ENCODE data around the gene RTEL1.

RTEL1 gene

DNA sequence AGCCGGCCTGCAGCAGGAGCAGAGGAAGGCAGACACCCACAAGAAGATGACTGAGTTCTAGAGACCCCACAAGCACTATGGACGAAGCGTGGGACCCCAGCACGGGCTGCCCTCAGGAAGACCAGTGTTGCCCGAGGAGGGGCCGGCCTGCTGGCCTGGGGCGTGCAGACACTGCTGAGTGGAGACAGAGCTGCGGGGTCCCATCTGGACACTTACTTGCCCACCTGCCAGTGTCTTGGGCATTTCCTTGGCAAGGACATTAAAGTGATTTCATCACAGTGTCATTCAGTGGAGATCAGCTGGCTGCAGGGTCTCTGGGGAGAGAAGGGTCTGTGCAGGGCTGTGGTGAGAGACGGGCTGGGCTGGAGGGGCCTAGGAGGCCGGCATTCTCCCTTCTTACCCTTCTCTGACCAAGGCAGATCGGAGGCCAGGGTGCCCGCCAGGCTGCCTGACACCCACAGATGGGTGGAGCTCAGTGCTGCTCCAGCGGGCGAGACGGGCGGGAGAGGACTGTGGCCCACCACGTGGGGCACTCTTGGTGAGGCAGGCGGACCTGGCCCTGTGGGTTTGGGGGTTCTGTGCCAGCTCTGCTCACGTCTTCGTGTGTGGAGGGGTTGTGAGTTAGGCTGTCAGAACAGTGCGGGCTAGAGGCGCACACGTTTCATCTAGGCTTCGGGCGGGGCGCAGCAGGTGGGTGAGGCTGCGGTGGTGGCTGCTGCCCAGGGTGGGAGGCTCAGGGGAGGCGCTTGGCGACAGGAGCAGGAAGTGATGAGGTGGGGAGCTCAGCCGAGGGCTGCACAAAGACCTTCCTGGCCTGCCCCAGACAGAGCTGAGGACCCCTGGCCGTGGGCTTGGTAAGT, 78.0 kb downstream of the RTEL1 start, which contains the start of gene LIME1:
Gene LIME1, plus strand, starts transcription at position 806 of the 860 bp plus-strand sequence. CDS start 886 bp downstream, outside the sequence.
- no peak within 1 kb of the TSS for H3K4me3 ChIP-seq (ENCODE audit: low read depth, low read length)
- DNase-seq (ENCODE audit: low read depth), result no peak
- TF ChIP-seq POLR2A (IDR thresholded peaks at IDR 0.05; ENCODE audit: extremely low read depth, insufficient read length), result no peak
- TF ChIP-seq MYC (IDR thresholded peaks at IDR 0.05; ENCODE audit: low read depth, low read length), result no peak
- TF ChIP-seq, protein P1, sequence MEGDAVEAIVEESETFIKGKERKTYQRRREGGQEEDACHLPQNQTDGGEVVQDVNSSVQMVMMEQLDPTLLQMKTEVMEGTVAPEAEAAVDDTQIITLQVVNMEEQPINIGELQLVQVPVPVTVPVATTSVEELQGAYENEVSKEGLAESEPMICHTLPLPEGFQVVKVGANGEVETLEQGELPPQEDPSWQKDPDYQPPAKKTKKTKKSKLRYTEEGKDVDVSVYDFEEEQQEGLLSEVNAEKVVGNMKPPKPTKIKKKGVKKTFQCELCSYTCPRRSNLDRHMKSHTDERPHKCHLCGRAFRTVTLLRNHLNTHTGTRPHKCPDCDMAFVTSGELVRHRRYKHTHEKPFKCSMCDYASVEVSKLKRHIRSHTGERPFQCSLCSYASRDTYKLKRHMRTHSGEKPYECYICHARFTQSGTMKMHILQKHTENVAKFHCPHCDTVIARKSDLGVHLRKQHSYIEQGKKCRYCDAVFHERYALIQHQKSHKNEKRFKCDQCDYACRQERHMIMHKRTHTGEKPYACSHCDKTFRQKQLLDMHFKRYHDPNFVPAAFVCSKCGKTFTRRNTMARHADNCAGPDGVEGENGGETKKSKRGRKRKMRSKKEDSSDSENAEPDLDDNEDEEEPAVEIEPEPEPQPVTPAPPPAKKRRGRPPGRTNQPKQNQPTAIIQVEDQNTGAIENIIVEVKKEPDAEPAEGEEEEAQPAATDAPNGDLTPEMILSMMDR (IDR thresholded peaks at IDR 0.05; ENCODE audit: low read depth, low read length), result no peak
- TF ChIP-seq, protein P2, sequence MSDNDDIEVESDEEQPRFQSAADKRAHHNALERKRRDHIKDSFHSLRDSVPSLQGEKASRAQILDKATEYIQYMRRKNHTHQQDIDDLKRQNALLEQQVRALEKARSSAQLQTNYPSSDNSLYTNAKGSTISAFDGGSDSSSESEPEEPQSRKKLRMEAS (IDR thresholded peaks at IDR 0.05; ENCODE audit: low read depth, low read length), result no peak

DNA sequence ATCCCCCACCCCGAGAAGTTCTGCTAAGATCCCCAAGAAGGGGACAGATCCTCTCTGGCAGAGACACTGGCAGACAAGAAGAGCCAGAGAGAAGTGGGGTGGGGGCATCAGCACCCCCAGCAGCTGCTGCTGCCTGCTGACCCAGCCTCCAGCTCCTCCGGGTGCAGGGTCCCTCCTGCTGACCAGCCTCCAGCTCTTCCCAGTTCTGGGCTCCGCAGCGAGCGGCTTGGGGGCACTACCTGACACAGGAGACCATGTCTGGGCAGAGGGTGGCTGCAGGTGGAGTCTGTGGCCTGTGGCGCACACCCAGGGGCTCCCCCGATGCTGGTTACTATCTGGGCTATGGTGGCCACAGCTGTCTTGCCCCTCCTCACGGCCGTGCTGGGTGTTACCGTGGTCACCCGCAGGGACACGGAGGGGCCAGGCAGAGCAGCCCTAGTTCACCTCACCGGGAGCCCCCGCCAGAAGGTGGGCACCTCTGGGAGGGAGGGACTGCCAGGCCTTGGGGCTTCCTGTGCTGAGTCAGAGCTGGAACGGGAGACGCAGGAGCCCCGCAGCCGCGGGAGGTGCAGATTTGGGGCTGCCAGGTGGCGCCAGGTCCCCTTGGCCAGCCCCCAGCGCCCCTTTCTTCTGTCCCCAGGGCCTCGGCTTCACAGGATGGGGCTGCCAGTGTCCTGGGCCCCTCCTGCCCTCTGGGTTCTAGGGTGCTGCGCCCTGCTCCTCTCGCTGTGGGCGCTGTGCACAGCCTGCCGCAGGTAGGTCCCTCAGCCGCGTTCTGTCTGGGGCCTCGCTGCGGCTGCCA, 79.0 kb downstream of the RTEL1 start:
- no peak overlapping the region for H3K4me3 ChIP-seq (ENCODE audit: low read depth, low read length)
- TF ChIP-seq MYC (IDR thresholded peaks at IDR 0.05; ENCODE audit: low read depth, low read length), result no peak
- TF ChIP-seq, protein P1 (IDR thresholded peaks at IDR 0.05; ENCODE audit: low read depth, low read length), result no peak
- no peak for TF ChIP-seq POLR2A (IDR thresholded peaks at IDR 0.05; ENCODE audit: extremely low read depth, insufficient read length)
- TF ChIP-seq, protein P2 (IDR thresholded peaks at IDR 0.05; ENCODE audit: low read depth, low read length), result no peak
- no peak for DNase-seq (ENCODE audit: low read depth)

DNA sequence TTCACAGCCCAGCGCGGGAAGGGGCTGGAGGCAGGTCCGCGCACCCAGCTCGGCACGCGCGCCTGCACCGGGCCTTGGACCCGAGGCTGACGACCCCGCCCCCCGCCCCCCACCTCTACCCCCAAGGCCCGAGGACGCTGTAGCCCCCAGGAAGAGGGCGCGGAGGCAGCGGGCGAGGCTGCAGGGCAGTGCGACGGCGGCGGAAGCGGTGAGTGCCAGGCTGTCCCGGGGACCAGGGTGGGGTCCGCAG, 79.5 kb downstream of the RTEL1 start:
- no peak for DNase-seq (ENCODE audit: low read depth)
- TF ChIP-seq, protein P1 (IDR thresholded peaks at IDR 0.05; ENCODE audit: low read depth, low read length), result no peak
- TF ChIP-seq POLR2A (IDR thresholded peaks at IDR 0.05; ENCODE audit: extremely low read depth, insufficient read length) (no peak), MYC (IDR thresholded peaks at IDR 0.05; ENCODE audit: low read depth, low read length) (no peak)
- TF ChIP-seq, protein P2 (IDR thresholded peaks at IDR 0.05; ENCODE audit: low read depth, low read length), result no peak
- H3K4me3 ChIP-seq (ENCODE audit: low read depth, low read length), result no peak overlapping the region

DNA sequence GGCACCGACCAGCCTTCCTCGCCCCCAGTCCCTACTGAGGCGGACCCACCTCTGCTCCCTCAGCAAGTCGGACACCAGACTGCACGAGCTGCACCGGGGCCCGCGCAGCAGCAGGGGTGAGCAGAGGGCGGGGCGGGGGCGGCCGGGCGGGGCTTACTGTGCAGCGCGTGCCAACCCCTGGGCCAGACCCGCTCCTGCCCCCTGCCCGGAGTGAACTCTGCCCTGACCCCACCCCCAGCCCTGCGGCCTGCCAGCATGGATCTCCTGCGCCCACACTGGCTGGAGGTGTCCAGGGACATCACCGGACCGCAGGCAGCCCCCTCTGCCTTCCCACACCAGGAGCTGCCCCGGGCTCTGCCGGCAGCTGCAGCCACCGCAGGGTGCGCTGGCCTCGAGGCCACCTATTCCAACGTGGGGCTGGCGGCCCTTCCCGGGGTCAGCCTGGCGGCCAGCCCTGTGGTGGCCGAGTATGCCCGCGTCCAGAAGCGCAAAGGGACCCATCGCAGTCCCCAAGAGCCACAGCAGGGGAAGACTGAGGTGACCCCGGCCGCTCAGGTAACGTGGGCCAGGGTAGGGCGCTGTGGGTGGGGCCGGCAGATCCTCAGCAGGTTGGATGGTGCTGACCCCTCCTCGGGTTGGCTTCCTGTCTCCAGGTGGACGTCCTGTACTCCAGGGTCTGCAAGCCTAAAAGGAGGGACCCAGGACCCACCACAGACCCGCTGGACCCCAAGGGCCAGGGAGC, 80.0 kb downstream of the RTEL1 start:
- TF ChIP-seq, protein P1 (IDR thresholded peaks at IDR 0.05; ENCODE audit: low read depth, low read length), result no peak
- TF ChIP-seq MYC (IDR thresholded peaks at IDR 0.05; ENCODE audit: low read depth, low read length) (no peak), POLR2A (IDR thresholded peaks at IDR 0.05; ENCODE audit: extremely low read depth, insufficient read length) (no peak)
- TF ChIP-seq, protein P2 (IDR thresholded peaks at IDR 0.05; ENCODE audit: low read depth, low read length), result no peak
- no peak for DNase-seq (ENCODE audit: low read depth)
- no peak overlapping the region for H3K4me3 ChIP-seq (ENCODE audit: low read depth, low read length)

DNA sequence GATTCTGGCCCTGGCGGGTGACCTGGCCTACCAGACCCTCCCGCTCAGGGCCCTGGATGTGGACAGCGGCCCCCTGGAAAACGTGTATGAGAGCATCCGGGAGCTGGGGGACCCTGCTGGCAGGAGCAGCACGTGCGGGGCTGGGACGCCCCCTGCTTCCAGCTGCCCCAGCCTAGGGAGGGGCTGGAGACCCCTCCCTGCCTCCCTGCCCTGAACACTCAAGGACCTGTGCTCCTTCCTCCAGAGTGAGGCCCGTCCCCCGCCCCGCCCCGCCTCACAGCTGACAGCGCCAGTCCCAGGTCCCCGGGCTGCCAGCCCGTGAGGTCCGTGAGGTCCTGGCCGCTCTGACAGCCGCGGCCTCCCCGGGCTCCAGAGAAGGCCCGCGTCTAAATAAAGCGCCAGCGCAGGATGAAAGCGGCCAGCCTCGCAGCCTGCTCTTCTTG, 80.6 kb downstream of the RTEL1 start:
- no peak overlapping the region for H3K4me3 ChIP-seq (ENCODE audit: low read depth, low read length)
- TF ChIP-seq, protein P2 (IDR thresholded peaks at IDR 0.05; ENCODE audit: low read depth, low read length), result no peak
- TF ChIP-seq POLR2A (IDR thresholded peaks at IDR 0.05; ENCODE audit: extremely low read depth, insufficient read length), result no peak
- TF ChIP-seq, protein P1 (IDR thresholded peaks at IDR 0.05; ENCODE audit: low read depth, low read length), result no peak
- no peak for TF ChIP-seq MYC (IDR thresholded peaks at IDR 0.05; ENCODE audit: low read depth, low read length)
- DNase-seq (ENCODE audit: low read depth), result no peak

Measured in NB4 (cell line).